Lower lobe of right lung (tissue), 2 donors: ENCODE data around the gene GABRD. TPM values are rescaled to one million over a fixed set of nuclear protein-coding genes. Genes with fewer than 3 reads are reported as not detected.

Experiments used
- ATAC-seq, 2 donors: fragments of 200-7000 bp; cut with Tn5 transposase; one replicate each; pipeline ENCODE4 v1.9.1; 2020 to 2022; ENCODE audit warnings: mild to moderate bottlenecking in 2 of 2, moderate library complexity in 2 of 2
- DNase-seq: peaks from one replicate; pipeline ENCODE4 v3.0.0-alpha.2; 2020
- H3K27ac ChIP-seq: fragments of 200-600 bp; one replicate; pipeline ENCODE4 v1.8.0; 2022
- H3K27me3 ChIP-seq: fragments of 200-600 bp; one replicate; pipeline ENCODE4 v1.8.0; 2022; ENCODE audit warnings: low read depth
- H3K36me3 ChIP-seq: fragments of 200-600 bp; one replicate; pipeline ENCODE4 v1.8.0; 2022; ENCODE audit warnings: mild to moderate bottlenecking
- H3K4me1 ChIP-seq: fragments of 200-600 bp; one replicate; pipeline ENCODE4 v1.8.0; 2022
- H3K4me3 ChIP-seq: fragments of 200-600 bp; one replicate; pipeline ENCODE4 v1.8.0; 2022; ENCODE audit warnings: mild to moderate bottlenecking
- H3K9me3 ChIP-seq: fragments of 200-600 bp; one replicate; pipeline ENCODE4 v1.8.0; 2022
- intact Hi-C: fragments of 100-400 bp; cut with DNase I; formaldehyde crosslinking; loops from one replicate; pipeline ENCODE4 v1.11.0; 2022
- total RNA-seq: library from RNA; stranded (reverse); fragmentation: NEBNext Ultra II Directional; extraction: Animal tissue kit (Norgen Biotek cat#: 25700); gene quantifications from one replicate; pipeline ENCODE4 v1.2.1, GENCODE V29; 2021
- TF ChIP-seq, protein P1 (sequence below): fragments of 200-600 bp; IDR thresholded peaks from one replicate; pipeline ENCODE4 v1.8.0; 2022; ENCODE audit warnings: antibody characterized with exemption, mild to moderate bottlenecking
- donor health status: DM: no; HTN: yes; CAD: no; lungs with severe emphysema.

GABRD gene
- total RNA-seq, 1 donor from 2014 or later = 2.7 TPM

DNA sequence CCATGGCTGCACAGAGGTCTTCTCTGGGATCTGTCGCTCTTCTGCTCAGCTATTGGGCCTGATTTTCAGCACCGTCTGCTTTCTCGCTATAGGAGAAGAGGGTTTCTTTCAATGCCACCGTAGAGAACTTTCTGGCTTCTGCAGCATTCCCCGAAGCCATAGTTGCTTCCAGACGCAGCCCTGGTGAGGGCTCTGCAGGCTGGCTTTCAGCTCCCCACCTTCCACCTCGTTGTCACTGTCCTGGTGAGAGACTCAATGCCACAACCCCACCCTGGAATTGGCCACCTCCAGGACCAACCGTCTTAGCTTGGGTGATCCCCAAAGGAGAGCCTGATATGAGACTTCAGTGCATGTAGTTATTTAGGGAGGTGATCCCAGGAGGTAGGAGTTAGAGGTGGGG, 19.1 kb downstream of the GABRD start:
- ATAC-seq (no peak), DNase-seq (no peak)
- no peak overlapping the region for H3K27ac ChIP-seq
- TF ChIP-seq, protein P1, sequence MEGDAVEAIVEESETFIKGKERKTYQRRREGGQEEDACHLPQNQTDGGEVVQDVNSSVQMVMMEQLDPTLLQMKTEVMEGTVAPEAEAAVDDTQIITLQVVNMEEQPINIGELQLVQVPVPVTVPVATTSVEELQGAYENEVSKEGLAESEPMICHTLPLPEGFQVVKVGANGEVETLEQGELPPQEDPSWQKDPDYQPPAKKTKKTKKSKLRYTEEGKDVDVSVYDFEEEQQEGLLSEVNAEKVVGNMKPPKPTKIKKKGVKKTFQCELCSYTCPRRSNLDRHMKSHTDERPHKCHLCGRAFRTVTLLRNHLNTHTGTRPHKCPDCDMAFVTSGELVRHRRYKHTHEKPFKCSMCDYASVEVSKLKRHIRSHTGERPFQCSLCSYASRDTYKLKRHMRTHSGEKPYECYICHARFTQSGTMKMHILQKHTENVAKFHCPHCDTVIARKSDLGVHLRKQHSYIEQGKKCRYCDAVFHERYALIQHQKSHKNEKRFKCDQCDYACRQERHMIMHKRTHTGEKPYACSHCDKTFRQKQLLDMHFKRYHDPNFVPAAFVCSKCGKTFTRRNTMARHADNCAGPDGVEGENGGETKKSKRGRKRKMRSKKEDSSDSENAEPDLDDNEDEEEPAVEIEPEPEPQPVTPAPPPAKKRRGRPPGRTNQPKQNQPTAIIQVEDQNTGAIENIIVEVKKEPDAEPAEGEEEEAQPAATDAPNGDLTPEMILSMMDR = no peak
- intact Hi-C loops = no loop called here
- no peaks in the 10 kb centered on the region for H3K36me3 ChIP-seq
- H3K9me3 ChIP-seq = no peaks in the 10 kb centered on the region
- H3K4me1 ChIP-seq = no peaks in the 10 kb centered on the region
- H3K4me3 ChIP-seq = no peak overlapping the region
- peaks cover 7% of the 10 kb centered on the region for H3K27me3 ChIP-seq

DNA sequence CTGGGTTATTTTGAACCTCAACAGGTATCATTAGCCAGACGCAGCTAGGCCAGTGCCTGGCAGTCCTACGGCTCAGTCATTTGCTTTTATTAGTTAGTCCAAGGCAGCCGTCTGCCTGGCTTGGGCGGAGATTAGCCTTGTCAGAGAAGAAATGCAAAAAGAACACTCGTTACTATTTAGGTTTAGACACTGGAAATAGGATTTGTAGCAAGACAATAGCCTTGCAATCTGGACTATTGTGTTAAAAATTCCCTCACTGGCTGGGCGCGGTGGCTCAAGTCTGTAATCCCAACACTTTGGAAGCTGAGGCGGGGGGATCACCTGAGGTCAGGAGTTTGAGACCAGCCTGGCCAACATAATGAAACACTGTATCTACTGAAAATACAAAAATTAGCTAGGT, 20.1 kb downstream of the GABRD start:
- TF ChIP-seq, protein P1 = no peak
- Histone ChIP-seq H3K4me3 (no peak overlapping the region), H3K27me3 (peaks cover 4% of the 10 kb centered on the region), H3K4me1 (no peaks in the 10 kb centered on the region), H3K9me3 (no peaks in the 10 kb centered on the region), H3K36me3 (no peaks in the 10 kb centered on the region), H3K27ac (no peak overlapping the region)
- ATAC-seq (no peak), DNase-seq (no peak)
- intact Hi-C loops = no loop called here

DNA sequence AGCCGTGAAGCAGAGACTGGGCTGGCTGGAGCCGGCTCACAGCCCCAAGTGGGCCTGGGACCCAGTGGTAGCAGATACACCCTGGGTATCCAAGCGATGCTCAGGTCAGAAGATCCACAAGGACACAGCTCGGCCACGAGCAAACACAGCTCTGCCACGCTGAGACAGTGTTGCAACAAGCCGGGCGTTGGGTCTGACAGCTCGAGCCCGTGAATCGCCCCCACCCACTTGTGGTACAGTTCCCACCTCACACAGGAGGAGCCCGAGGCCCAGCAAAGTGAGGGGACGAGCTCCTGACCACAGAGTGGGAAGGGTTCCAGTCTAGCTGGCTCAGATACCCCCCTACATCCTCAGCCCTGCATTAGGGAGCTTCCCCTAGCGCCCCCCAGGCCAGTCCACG, 22.2 kb downstream of the GABRD start:
- no peaks in the 10 kb centered on the region for H3K9me3 ChIP-seq
- H3K27me3 ChIP-seq = peaks cover 6% of the 10 kb centered on the region
- H3K4me1 ChIP-seq = peaks cover 18% of the 10 kb centered on the region
- TF ChIP-seq, protein P1 = no peak
- intact Hi-C loops = loop anchor here (10.0 kb wide), 1 partner anchor 97 kb away; no protein-coding TSS in a partner anchor
- H3K27ac ChIP-seq = no peak overlapping the region
- no peaks in the 10 kb centered on the region for H3K36me3 ChIP-seq
- H3K4me3 ChIP-seq = no peak overlapping the region
- ATAC-seq (no peak), DNase-seq (no peak)

DNA sequence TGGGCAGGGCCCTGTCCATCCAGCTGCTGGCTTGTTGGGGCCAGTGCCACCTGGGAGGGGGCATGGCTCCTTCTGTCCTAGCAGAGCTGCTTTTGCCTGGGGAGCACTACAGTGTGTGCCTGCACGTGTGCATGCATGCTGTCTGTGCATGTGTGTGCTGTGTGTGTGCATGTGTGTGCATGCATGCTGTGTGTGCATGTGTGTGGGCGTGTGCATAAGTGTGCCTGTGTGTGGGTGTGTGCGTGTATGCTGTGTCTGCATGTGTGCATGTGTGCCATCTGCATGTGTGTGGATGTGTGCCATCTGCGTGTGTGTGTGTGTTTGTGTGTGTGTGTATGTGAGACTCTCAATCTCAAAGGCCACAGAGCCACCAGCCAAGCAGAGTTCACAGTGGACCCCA, 22.7 kb downstream of the GABRD start:
- no peak for DNase-seq
- no peak overlapping the region for H3K27ac ChIP-seq
- H3K27me3 ChIP-seq = peaks cover 6% of the 10 kb centered on the region
- H3K4me1 ChIP-seq = peaks cover 24% of the 10 kb centered on the region
- H3K4me3 ChIP-seq = no peak overlapping the region
- no peaks in the 10 kb centered on the region for H3K36me3 ChIP-seq
- intact Hi-C loops = loop anchor here (10.0 kb wide), 1 partner anchor 97 kb away; no protein-coding TSS in a partner anchor
- TF ChIP-seq, protein P1 = no peak
- ATAC-seq = no peak
- H3K9me3 ChIP-seq = no peaks in the 10 kb centered on the region

DNA sequence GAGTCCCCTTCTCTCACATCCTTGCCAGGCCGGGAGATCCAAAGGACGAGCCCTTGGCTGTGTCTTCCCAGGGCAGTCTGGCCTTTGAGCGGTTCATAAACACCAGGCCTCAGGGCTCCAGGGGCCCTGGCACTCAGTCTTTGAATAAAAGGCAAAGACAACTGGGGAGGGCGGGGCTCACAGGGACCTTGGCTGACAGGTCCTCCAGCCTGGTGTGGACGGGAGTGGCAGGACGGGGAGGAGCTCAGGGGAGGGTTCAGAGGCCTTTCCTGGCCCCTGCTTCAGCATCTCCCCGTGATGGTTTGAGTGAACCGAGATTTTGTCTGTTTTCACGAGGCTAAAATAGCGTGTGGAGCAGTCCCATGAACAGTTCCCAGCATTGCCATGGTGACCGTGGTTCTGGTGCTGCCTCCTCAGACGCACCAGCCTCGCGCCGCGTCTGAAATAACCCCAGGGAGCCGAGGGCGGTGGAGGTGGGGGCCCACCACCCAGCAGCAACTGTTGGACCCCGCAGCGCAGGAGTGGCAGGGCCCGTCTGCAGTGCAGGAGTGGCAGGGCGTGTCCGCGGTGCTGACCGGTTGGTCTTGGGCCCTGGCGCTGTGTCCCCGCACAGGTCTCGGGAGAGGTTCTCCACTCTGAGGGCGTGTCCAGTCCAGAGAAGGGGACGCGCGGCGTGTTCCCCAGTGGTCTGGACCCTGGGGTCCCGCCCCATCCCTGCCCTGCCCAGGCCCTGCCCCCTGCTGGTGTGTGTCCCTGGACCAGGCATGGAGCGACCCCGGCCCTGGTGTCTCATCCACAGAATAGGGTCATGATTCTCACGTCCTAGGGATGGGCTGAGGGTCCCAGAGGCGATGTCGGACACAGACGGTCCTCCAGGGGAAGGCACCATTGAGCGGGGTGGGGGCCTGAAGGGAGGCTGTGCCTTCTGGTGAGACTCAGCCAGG, 24.0 kb downstream of the GABRD start:
- H3K27ac ChIP-seq = no peak overlapping the region
- DNase-seq = no peak
- no peak overlapping the region for H3K4me3 ChIP-seq
- no peaks in the 10 kb centered on the region for H3K36me3 ChIP-seq
- intact Hi-C loops = loop anchor here (10.0 kb wide), 1 partner anchor 98 kb away; no protein-coding TSS in a partner anchor
- peaks cover 26% of the 10 kb centered on the region for H3K4me1 ChIP-seq
- peaks cover 17% of the 10 kb centered on the region for H3K27me3 ChIP-seq
- TF ChIP-seq, protein P1 = no peak
- no peak for ATAC-seq
- no peaks in the 10 kb centered on the region for H3K9me3 ChIP-seq
